Measurements from ENCODE around the gene GIPR.

Gene GIPR

DNA sequence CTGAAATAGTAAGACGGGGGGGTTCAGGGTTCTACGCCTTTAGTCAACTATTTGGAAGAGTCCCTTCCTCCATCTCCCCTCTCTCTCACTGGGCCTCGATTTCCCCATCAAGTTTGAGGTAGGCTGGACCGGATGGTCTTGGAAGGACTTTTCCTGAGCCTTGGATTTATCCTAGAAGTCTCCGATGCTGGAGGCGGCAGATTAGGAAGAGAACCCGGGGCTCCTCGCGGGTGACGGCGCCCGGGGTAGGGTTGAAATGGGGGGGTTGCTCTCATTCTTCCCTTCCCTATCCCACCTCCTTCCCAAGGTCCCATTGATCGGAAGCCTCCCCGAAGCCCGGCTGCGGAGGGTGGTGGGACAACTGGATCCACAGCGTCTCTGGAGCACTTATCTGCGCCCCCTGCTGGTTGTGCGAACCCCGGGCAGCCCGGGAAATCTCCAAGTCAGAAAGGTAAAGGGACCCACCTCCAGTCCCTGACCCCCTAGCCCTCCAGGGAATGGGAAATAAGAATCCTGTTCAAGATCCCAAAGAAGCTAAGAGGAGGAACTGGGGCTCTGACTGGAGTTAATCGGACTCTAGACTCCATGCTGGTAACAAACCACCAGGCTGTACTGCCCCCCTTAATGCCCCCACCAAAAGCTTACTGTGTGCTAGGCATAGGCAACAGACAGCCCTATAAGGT is 25.2 kb downstream of the GIPR start:
- peak; percentile 39 for ATAC-seq
- TF ChIP-seq ZNF565 (CRISPR knock-in tag; conservative IDR thresholded peaks at IDR 0.05; ENCODE audit: low read depth) (no peak), ZNF70 (CRISPR knock-in tag; IDR thresholded peaks at IDR 0.05) (no peak), CSDC2 (CRISPR knock-in tag; IDR thresholded peaks at IDR 0.05) (no peak), ZC3H10 (CRISPR knock-in tag; IDR thresholded peaks at IDR 0.05) (no peak), PPARA (CRISPR knock-in tag; IDR thresholded peaks at IDR 0.05; ENCODE audit: borderline replicate concordance) (no peak), BACH2 (CRISPR knock-in tag; IDR thresholded peaks at IDR 0.05; ENCODE audit: borderline replicate concordance) (no peak), ZFP3 (CRISPR knock-in tag; IDR thresholded peaks at IDR 0.05) (no peak), RARB (CRISPR knock-in tag; IDR thresholded peaks at IDR 0.05) (no peak), TCF4 (CRISPR knock-in tag; IDR thresholded peaks at IDR 0.05; ENCODE audit: borderline replicate concordance) (no peak), ZNF8 (CRISPR knock-in tag; IDR thresholded peaks at IDR 0.05) (no peak), TOX (CRISPR knock-in tag; IDR thresholded peaks at IDR 0.05; ENCODE audit: borderline replicate concordance) (no peak)
- TF ChIP-seq, protein P1, sequence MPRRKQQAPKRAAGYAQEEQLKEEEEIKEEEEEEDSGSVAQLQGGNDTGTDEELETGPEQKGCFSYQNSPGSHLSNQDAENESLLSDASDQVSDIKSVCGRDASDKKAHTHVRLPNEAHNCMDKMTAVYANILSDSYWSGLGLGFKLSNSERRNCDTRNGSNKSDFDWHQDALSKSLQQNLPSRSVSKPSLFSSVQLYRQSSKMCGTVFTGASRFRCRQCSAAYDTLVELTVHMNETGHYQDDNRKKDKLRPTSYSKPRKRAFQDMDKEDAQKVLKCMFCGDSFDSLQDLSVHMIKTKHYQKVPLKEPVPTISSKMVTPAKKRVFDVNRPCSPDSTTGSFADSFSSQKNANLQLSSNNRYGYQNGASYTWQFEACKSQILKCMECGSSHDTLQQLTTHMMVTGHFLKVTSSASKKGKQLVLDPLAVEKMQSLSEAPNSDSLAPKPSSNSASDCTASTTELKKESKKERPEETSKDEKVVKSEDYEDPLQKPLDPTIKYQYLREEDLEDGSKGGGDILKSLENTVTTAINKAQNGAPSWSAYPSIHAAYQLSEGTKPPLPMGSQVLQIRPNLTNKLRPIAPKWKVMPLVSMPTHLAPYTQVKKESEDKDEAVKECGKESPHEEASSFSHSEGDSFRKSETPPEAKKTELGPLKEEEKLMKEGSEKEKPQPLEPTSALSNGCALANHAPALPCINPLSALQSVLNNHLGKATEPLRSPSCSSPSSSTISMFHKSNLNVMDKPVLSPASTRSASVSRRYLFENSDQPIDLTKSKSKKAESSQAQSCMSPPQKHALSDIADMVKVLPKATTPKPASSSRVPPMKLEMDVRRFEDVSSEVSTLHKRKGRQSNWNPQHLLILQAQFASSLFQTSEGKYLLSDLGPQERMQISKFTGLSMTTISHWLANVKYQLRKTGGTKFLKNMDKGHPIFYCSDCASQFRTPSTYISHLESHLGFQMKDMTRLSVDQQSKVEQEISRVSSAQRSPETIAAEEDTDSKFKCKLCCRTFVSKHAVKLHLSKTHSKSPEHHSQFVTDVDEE (CRISPR knock-in tag; IDR thresholded peaks at IDR 0.05) = no peak
- TF ChIP-seq, protein P2, sequence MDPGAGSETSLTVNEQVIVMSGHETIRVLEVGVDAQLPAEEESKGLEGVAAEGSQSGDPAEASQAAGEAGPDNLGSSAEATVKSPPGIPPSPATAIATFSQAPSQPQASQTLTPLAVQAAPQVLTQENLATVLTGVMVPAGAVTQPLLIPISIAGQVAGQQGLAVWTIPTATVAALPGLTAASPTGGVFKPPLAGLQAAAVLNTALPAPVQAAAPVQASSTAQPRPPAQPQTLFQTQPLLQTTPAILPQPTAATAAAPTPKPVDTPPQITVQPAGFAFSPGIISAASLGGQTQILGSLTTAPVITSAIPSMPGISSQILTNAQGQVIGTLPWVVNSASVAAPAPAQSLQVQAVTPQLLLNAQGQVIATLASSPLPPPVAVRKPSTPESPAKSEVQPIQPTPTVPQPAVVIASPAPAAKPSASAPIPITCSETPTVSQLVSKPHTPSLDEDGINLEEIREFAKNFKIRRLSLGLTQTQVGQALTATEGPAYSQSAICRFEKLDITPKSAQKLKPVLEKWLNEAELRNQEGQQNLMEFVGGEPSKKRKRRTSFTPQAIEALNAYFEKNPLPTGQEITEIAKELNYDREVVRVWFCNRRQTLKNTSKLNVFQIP (CRISPR knock-in tag; IDR thresholded peaks at IDR 0.05; ENCODE audit: borderline replicate concordance, low read depth) = no peak

DNA sequence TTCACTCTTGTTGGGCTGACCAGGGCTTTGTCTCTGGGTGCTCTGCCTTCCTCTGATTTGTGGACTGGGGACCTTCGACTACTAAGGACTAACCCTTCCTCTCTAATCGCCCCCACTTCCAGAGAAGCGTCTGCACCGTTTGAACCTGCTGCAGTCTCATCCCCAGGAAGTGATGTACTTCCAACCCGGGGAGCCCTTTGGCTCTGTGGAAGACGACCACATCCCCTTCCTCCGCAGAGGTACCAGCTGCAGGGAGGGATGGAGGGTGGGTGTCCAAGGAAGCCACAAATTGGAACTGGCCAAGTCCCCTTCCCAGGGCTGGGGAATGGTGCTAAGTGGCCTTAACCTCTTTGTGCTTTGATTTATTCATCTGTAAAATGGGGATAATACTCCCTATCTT is 33.7 kb downstream of the GIPR start:
- no peak for ATAC-seq

DNA sequence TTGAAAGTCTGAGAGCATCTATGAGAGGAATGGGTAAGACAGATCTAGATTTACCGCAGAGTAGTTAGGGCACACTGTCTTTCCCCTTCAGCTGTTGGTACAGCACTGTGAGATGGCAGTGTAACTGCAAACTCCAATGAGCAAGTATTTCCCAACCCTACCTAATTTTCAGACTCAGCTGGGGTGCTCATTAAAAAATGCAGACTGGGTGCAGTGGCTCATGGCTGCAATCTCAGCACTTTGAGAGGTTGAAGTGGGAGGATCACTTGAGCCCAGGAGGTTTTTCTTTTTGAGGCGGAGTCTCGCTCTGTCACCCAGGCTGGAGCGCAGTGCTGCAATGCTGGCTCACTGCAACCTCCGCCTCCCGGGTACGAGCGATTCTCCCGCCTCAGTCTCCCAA is 37.1 kb downstream of the GIPR start:
- TF ChIP-seq TCF4 (CRISPR knock-in tag; IDR thresholded peaks at IDR 0.05; ENCODE audit: borderline replicate concordance) = no peak
- ATAC-seq = no peak

More for the DNA sequence above, 33.7 kb downstream of the GIPR start:
- TF ChIP-seq, protein P3, sequence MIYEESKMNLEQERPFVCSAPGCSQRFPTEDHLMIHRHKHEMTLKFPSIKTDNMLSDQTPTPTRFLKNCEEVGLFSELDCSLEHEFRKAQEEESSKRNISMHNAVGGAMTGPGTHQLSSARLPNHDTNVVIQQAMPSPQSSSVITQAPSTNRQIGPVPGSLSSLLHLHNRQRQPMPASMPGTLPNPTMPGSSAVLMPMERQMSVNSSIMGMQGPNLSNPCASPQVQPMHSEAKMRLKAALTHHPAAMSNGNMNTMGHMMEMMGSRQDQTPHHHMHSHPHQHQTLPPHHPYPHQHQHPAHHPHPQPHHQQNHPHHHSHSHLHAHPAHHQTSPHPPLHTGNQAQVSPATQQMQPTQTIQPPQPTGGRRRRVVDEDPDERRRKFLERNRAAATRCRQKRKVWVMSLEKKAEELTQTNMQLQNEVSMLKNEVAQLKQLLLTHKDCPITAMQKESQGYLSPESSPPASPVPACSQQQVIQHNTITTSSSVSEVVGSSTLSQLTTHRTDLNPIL (CRISPR knock-in tag; IDR thresholded peaks at IDR 0.05; ENCODE audit: low read depth) = no peak
- TF ChIP-seq ZFP3 (CRISPR knock-in tag; IDR thresholded peaks at IDR 0.05) = no peak

DNA sequence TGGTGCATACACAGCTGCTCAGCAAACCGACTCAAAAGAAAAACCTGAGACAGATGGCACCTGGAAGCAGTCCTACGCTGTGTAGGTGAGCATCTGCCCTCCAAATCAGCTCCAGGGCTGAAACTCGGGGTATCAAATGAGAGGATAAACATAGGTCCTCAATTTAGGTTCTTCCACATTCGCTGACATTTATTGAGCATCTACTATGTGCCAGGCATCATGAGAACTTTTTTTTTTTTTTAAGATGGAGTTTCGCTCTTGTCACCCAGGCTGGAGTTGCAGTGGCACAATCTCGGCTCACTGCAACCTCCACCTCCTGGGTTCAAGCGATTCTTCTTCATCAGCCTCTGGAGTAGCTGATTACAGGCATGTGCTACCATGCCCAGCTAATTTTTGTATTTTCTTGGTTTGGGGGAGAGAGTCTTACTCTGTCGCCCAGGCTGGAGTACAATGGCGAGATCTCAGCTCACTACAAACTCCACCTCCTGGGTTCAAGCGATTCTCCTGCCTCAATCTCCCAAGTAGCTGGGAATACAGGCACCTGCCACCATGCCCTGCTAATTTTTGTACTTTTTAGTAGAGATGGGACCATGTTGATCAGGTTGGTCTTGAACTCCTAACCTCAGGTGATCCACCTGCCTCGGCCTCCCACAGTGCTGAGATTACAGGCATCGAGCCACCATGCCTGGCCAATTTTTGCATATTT is 37.8 kb downstream of the GIPR start:
- TF ChIP-seq, protein P3 (CRISPR knock-in tag; IDR thresholded peaks at IDR 0.05; ENCODE audit: low read depth) = no peak
- no peak for TF ChIP-seq GLIS3 (CRISPR knock-in tag; IDR thresholded peaks at IDR 0.05)
- no peak for TF ChIP-seq OSR1 (CRISPR knock-in tag; IDR thresholded peaks at IDR 0.05)
- no peak for TF ChIP-seq ZFP30 (CRISPR knock-in tag; IDR thresholded peaks at IDR 0.05)
- TF ChIP-seq, protein P4, sequence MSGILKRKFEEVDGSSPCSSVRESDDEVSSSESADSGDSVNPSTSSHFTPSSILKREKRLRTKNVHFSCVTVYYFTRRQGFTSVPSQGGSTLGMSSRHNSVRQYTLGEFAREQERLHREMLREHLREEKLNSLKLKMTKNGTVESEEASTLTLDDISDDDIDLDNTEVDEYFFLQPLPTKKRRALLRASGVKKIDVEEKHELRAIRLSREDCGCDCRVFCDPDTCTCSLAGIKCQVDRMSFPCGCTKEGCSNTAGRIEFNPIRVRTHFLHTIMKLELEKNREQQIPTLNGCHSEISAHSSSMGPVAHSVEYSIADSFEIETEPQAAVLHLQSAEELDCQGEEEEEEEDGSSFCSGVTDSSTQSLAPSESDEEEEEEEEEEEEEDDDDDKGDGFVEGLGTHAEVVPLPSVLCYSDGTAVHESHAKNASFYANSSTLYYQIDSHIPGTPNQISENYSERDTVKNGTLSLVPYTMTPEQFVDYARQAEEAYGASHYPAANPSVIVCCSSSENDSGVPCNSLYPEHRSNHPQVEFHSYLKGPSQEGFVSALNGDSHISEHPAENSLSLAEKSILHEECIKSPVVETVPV (CRISPR knock-in tag; IDR thresholded peaks at IDR 0.05) = no peak
- TF ChIP-seq ISL1 (CRISPR knock-in tag; IDR thresholded peaks at IDR 0.05) = no peak
- TF ChIP-seq BACH2 (CRISPR knock-in tag; IDR thresholded peaks at IDR 0.05; ENCODE audit: borderline replicate concordance) = no peak
- no peak for TF ChIP-seq ZNF70 (CRISPR knock-in tag; IDR thresholded peaks at IDR 0.05)
- TF ChIP-seq SNAI2 (CRISPR knock-in tag; IDR thresholded peaks at IDR 0.05) = no peak
- no peak for TF ChIP-seq ZNF565 (CRISPR knock-in tag; conservative IDR thresholded peaks at IDR 0.05; ENCODE audit: low read depth)
- TF ChIP-seq ZNF8 (CRISPR knock-in tag; IDR thresholded peaks at IDR 0.05) = no peak
- TF ChIP-seq TCF4 (CRISPR knock-in tag; IDR thresholded peaks at IDR 0.05; ENCODE audit: borderline replicate concordance) = no peak
- TF ChIP-seq TOX (CRISPR knock-in tag; IDR thresholded peaks at IDR 0.05; ENCODE audit: borderline replicate concordance) = no peak
- ATAC-seq = no peak

Measured in SK-N-SH treated with all-trans-retinoic acid at 6 μM for 48 hours (cell line).